ENCODE data around the gene SSC4D.
A peak's percentile ranks its signal among the peaks of the same experiment; 100 is the strongest.
"Not testable (repeated sequence)": the region's sequence is repeated elsewhere in the genome, so short reads cannot be mapped to it uniquely, and the experiment has no call there.

The SSC4D gene

GRCh38 chr7:76424413-76425111 lies 15.1 kb upstream of the SSC4D start, which contains the start of gene ZP3:
TSS of gene ZP3 (plus strand) at chr7:76424950. CDS start at chr7:76424965, 15 bp downstream.
- DNase-seq (ENCODE audit: low read depth) = no peak
- no peak for TF ChIP-seq CTCF (IDR thresholded peaks at IDR 0.05; ENCODE audit: low read length, missing control alignments)
- H3K4me3 ChIP-seq (replicated peaks; ENCODE audit: low read depth, low read length) = no peak within 1 kb of the TSS

GRCh38 chr7:76423666-76424412 lies 14.3 kb upstream of the SSC4D start:
- no peak overlapping the region for H3K4me3 ChIP-seq (replicated peaks; ENCODE audit: low read depth, low read length)
- no peak for TF ChIP-seq CTCF (IDR thresholded peaks at IDR 0.05; ENCODE audit: low read length, missing control alignments)
- peak; percentile 13 for DNase-seq (ENCODE audit: low read depth)

- H3K4me3 ChIP-seq (replicated peaks; ENCODE audit: low read depth, low read length) = not testable (repeated sequence)
- DNase-seq (ENCODE audit: low read depth) = peak; percentile 94
These were observed 11.6 kb upstream of the SSC4D start for GRCh38 chr7:76421097-76421496.

DNA sequence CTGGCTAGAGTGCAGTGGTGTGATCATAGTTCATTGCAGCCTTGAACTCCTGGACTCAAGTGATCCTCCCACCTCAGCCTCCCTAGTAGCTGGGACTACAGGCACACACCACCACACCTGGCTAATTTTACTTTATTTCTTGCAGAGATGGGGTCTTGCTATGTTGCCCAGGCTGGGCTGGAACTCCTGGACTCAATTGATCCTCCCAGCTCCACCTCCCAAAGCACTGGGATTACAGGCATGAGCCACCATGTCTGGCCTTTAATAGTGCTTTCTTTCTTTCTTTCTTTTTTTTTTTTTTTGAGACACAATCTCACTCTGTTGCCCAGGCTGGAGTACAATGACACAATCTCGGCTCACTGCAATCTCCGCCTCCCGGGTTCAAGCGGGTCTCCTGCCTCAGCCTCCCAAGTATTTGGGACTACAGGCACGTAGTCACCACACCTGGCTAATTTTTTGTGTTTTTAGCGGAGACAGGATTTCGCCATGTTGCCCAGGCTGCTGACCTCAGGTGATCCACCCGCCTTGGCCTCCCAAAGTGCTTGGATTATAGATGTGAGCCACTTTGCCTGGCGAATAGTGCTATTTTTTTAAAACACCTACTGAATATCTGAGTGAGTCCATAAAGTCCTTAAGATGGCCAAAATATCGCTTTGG lies 8.3 kb upstream of the SSC4D start:
- DNase-seq (ENCODE audit: low read depth) = not testable (repeated sequence)

DNA sequence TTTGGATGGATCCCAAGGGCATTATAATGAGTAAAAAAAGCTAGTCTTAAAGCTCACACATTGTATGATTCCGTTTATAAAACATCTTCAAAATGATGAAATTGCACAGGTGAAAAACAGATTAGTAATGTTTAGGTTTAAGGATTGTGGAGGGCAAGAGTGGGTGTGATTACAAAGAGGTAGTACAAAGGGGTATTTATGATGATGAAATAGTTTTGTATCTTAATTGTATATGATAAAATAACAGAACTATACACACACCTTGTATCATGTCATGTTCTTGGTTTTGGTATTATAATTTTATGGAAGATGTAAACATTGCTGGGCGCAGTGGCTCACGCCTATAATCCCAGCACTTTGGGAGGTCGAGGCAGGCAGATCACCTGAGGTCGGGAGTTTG lies 2.8 kb upstream of the SSC4D start:
- no peak for DNase-seq (ENCODE audit: low read depth)
- no peak for TF ChIP-seq CTCF (IDR thresholded peaks at IDR 0.05; ENCODE audit: low read length, missing control alignments)
- no peak overlapping the region for H3K4me3 ChIP-seq (replicated peaks; ENCODE audit: low read depth, low read length)

More for the DNA sequence above, 8.3 kb upstream of the SSC4D start:
- not testable (repeated sequence) for H3K4me3 ChIP-seq (replicated peaks; ENCODE audit: low read depth, low read length)

- H3K4me3 ChIP-seq (replicated peaks; ENCODE audit: low read depth, low read length) = no peak overlapping the region
- TF ChIP-seq CTCF (IDR thresholded peaks at IDR 0.05; ENCODE audit: low read length, missing control alignments) = no peak
- DNase-seq (ENCODE audit: low read depth) = no peak
These were observed 2.1 kb upstream of the SSC4D start for GRCh38 chr7:76411626-76412025.

- no peak overlapping the region for H3K4me3 ChIP-seq (replicated peaks; ENCODE audit: low read depth, low read length)
- DNase-seq (ENCODE audit: low read depth) = no peak
- no peak for TF ChIP-seq CTCF (IDR thresholded peaks at IDR 0.05; ENCODE audit: low read length, missing control alignments)
These were observed 1.4 kb downstream of the SSC4D start for GRCh38 chr7:76408121-76408560.

Measured in fibroblast of pulmonary artery (primary cell).